Urinary bladder (tissue), 4 donors: Measurements from ENCODE around the gene GAD2. TPM values are rescaled to one million over a fixed set of nuclear protein-coding genes. Genes with fewer than 3 reads are reported as not detected.
"Not testable (repeated sequence)": the region's sequence is repeated elsewhere in the genome, so short reads cannot be mapped to it uniquely, and the experiment has no call there.

Experiments used
- DNase-seq: peaks from one replicate; pipeline ENCODE4 v3.0.0-alpha.2; 2015; ENCODE audit errors: extremely low spot score
- H3K27ac ChIP-seq: one replicate; pipeline ENCODE4 v1.5.1; 2013; ENCODE audit warnings: low read depth, mild to moderate bottlenecking, moderate library complexity
- H3K36me3 ChIP-seq: one replicate; pipeline ENCODE4 v1.6.1; 2013; ENCODE audit warnings: mild to moderate bottlenecking, moderate library complexity; ENCODE audit not compliant: insufficient read depth
- H3K4me1 ChIP-seq: one replicate; pipeline ENCODE4 v1.6.1; 2013; ENCODE audit warnings: mild to moderate bottlenecking, moderate library complexity; ENCODE audit not compliant: insufficient read depth
- H3K4me3 ChIP-seq: one replicate; pipeline ENCODE4 v1.5.1; 2013; ENCODE audit warnings: low read depth, low read length
- WGBS: extraction: QIAGEN DNeasy Blood & Tissue Kit; methylation state at CpG from one replicate; pipeline ENCODE4 v1.1.7; 2013; 5-methylcytosine and 5-hydroxymethylcytosine counted together
- polyA plus RNA-seq: library from polyadenylated mRNA; stranded (reverse); fragments of 200-250 nt; gene quantifications from one replicate; pipeline ENCODE4 v1.2.3, GENCODE V29; 2013
- total RNA-seq: library from RNA; depleted of rRNA; stranded (reverse); fragments of >200 nt; gene quantifications from one replicate; pipeline ENCODE4 v1.2.3, GENCODE V29; 2014
- donor health status: healthy with polysubstance abuse.
- donor health status: healthy.

Gene GAD2
- total and polyA plus RNA-seq, 2 donors: 0.11 TPM; not detected in 1

- H3K4me3 ChIP-seq, H3K27ac ChIP-seq, H3K36me3 ChIP-seq, DNase-seq, H3K4me1 ChIP-seq: not testable (repeated sequence)
- WGBS: 75% methylated on average over 9 of the region's 9 CpGs
Observed at GRCh38 chr10:26348821-26349417, 132.3 kb downstream of the GAD2 start.

Other genes with a start within 250 kb of the GAD2 start
- 4.1 TPM for gene APBB1IP, start 221.6 kb downstream of the GAD2 start, total RNA-seq
- gene APBB1IP, start 221.6 kb downstream of the GAD2 start, polyA plus RNA-seq: 5.5 TPM